OCI-LY7 (cell line): ENCODE data around the gene ANKRD16.

Experiments used
- CTCF ChIP-seq: fragments of 200-600 bp; sonication (generic); conservative IDR thresholded peaks from 2 replicates; pipeline ENCODE4 v1.5.1; 2014; ENCODE audit warnings: mild to moderate bottlenecking, antibody characterized with exemption, low read length, moderate library complexity, mixed read lengths
- EZH2phosphoT487 ChIP-seq: fragments of 200-600 bp; sonication (generic); IDR thresholded peaks from 2 replicates; pipeline ENCODE4 v1.6.1; 2018; ENCODE audit warnings: low read depth, borderline replicate concordance, mild to moderate bottlenecking, mixed run types, antibody characterized with exemption, low read length, moderate library complexity, mixed read lengths

GRCh38 chr10:5930272-5930671 lies 40.6 kb upstream of the ANKRD16 start:
- TF ChIP-seq CTCF (no peak), EZH2phosphoT487 (no peak)
